IPS DF 4.7 (cell line): Measurements from ENCODE around the gene NOS1AP.
"Not testable (repeated sequence)": the region's sequence is repeated elsewhere in the genome, so short reads cannot be mapped to it uniquely, and the experiment has no call there.

ENCODE experiments used
- DNase-seq: peaks from one replicate; pipeline ENCODE4 v3.0.0-alpha.2; 2013; ENCODE audit warnings: low spot score; ENCODE audit errors: extremely low read depth

The NOS1AP gene

GRCh38 chr1:162166917-162167615 is 97.6 kb downstream of the NOS1AP start:
- DNase-seq, result no peak

DNA sequence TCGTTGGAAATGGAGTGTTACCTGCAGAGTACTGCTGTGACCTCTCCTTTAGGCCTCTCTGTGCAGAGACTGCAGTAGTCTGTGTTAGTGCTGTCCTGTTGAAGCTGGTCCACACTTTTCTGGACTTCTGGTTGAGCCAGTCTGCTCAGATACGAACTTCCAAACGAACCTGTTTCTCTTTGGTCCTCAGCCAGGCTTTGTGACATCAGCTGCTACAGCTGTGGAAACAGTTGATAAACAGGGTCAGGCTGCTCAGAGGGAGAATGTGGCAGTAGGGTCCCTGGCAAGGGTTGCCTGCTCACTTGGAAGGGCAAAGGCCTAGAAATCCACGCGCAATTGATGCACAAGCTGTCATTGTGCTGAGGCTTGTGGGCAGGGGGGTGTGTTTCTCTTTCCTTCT is 98.8 kb downstream of the NOS1AP start:
- DNase-seq, result no peak

- no peak for DNase-seq
These were observed 99.7 kb downstream of the NOS1AP start for GRCh38 chr1:162169031-162169790.

DNA sequence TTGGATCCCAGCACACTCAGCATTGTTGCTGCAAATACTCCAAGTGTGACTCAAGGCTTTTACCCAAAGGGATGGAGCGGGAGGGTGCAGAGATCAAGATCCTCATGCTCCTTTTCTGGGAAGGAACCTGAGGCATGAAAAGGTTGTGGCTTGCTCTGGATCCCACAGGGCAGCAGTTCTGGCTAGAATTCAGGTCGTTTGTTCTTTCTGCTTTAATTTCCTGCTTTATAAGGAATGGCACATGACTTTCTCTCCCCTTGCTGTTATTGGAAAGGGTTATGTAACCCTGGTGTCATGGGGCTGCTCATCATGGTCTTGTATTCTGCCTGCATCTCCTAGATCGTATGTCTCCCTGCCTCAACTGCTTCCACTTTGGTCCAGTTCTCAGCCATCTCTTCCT is 101.6 kb downstream of the NOS1AP start:
- DNase-seq, result no peak

DNA sequence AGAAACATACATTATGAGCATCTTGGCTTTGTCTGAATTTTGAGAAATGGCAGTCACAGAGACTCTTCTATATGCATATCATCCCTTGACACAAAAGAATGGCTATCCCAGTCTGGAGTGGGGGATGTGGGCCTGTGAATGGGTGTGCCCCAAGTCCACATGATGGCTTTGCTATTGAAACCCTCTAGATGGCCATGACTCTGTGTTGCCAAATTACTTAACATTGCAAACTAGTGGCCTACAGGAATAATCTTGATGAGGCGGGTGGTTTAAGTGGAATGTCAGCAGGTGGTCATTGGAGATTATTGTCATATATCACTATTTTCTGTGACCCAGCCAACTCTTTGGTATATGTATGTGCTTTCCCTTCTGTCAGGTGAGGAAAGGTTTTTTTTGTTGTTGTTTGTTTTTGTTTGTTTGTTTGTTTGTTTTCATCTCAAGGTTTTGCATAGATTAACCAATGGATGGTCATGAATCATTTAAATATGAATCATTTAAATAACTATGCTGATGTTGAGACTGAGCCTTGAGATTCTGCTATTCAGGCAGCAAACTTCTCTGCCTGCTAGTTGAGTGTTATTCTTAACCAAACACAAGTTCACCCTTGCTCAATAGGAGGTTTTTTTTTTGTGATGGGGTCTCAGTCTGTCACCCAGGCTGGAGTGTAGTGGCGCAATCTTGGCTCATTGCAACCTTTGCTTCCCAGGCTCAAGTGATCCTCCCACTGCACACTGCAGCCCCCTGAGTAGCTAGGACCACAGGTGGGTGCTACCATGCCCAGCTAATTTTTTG is 103.0 kb downstream of the NOS1AP start:
- DNase-seq, result no peak

DNA sequence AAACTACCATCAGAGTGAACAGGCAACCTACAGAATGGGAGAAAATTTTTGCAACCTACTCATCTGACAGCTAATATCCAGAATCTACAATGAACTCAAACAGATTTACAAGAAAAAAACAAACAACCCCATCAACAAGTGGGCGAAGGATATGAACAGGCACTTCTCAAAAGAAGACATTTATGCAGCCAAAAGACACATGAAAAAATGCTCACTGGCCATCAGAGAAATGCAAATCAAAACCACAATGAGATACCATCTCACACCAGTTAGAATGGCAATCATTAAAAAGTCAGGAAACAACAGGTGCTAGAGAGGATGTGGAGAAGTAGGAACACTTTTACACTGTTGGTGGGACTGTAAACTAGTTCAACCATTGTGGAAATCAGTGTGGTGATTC is 104.1 kb downstream of the NOS1AP start:
- DNase-seq, result not testable (repeated sequence)

GRCh38 chr1:162174027-162174426 is 104.5 kb downstream of the NOS1AP start:
- DNase-seq, result not testable (repeated sequence)

DNA sequence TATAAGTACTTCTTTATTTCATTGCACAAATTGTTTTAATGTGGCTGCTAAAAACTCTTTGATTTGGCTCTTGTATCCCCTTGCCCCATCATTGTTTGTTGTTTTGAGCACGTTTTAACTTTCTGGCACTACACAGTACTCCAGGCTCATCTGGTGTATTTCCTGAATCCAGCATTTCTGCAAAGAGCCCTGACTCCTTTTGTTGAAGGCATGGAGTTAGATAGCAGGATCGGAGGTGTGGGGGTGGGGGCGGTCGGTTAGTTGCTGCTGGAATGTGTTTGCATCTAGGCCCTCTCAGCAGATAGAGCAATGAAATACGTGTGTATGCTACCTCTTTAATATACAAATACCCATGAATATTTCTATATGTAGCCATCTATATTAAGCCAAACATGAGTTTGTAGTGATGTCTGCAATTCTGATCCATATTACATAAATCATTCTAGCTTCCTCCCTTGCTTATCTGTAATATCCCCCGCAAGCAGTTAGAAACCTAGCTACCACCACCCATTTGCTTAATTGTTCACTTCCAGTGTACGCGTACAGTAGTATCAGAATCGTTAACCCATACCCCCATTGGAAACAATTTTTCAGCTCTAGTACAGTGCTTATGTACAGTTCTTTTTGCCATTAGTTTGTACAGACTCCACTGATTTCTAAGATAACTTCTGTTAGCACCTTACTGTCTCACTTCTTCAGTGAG is 106.0 kb downstream of the NOS1AP start:
- DNase-seq, result no peak

DNA sequence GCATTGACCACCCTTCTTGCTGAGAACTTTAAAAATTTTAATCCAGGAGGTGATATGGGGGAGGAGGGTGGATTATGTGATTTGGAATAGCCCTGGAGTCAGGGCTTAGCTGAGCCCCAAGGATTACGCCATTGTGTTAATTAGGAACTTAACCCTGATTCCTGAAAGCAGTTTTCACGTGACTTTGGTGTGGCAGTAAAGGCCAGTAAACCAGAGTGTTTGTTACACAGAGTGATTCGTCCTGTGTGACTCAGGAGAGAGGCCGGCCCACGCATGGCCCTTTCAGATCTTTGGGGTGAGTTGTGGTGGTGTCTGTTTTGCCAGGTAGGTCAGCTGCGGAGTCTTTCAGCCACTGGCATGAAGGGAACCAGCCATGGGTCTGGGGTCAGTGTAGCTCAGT is 107.6 kb downstream of the NOS1AP start:
- no peak for DNase-seq

GRCh38 chr1:162178432-162178831 is 108.9 kb downstream of the NOS1AP start:
- no peak for DNase-seq

DNA sequence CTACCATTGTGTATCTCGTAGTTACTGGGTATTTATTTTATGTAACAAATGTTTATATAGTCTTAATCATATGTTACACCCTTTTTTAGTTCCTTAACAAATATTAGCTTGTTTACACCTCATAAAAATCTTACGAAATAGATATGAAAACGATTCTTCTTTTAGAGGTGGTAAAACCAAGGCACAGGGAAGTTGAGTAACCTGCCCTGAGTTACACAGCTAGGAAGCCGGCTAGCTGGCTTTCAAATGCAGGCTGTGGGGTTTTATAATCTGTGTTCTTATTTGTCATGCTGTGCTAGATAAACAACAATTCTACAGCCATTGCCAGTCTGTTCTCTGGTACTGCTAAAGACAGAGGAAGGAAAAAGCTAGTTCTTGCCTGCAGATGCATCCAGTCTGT is 109.6 kb downstream of the NOS1AP start:
- DNase-seq, result no peak

- DNase-seq, result no peak
These were observed 111.3 kb downstream of the NOS1AP start for GRCh38 chr1:162180813-162181212.

DNA sequence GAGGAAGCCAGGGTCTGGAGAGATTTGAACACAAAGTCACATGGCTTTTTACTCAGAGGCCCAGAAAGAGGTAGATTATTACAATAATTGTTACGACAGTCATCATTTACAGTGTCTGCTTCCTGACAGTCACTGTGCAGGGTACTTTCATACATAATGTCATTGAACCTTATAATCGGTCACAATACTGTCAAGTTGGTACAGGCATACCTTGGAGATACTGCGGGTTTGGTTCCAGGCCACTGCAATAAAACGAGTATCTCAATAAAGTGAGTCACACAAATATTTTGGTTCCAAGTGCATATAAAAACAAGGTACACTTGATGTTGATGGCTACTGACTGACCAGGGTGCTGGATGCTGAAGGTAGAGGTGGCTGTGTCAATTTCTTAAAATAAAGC is 112.6 kb downstream of the NOS1AP start:
- no peak for DNase-seq

DNA sequence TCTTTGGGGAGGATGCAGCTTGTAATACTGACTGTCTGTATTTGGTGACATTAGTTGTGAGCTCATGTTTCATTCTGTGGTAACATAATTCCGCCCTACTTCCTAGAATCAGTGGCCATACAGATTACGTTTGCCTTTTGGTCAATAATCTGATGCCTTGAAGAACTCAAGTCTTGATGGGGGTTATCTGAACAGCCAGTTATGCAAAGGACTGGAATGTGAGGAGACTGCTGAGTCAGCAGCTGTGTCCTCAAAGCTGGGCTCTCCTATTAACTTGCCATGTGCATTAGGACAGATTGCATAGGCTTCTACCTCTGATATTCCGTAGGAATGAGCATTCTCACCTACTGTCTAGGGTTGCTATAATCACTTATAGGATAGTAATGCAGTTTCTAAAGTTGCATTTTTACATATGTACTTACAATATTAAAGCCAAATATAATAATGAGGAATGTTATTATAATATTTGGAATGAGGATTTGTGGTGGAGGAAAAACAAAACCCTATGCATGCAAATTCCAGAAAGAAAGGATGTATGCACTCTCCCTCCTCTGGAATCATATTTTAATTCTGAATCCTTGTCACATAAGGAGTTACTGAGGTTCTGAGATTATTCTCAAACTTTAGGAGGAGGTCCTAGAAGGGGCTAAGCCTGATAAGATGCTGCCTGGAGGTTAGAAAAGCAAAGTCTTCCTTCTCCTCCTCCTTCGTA is 116.0 kb downstream of the NOS1AP start:
- no peak for DNase-seq

GRCh38 chr1:162186026-162186374 is 116.5 kb downstream of the NOS1AP start:
- DNase-seq, result no peak

DNA sequence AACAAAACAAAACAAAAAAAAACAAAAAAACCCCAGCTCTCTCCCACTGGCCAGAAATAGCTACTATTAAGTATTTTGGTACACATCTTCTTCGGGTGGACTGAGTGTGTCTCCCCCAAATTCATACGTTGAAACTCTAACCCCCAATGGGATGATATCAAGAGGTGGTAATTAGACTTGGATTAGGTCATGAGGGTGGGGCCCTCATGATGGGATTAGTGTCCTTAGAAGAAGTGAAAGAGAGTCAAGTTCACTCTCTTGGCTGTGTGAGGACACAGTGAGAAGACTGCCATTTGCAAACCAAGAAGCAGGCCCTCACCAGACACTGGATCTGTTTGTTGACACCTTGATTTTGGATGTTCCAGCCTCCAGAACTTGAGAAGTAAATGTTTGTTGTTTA is 116.9 kb downstream of the NOS1AP start:
- no peak for DNase-seq

GRCh38 chr1:162187687-162188276 is 118.3 kb downstream of the NOS1AP start:
- DNase-seq, result no peak

- no peak for DNase-seq
These were observed 119.9 kb downstream of the NOS1AP start for GRCh38 chr1:162189345-162189744.

- DNase-seq, result no peak
These were observed 122.2 kb downstream of the NOS1AP start for GRCh38 chr1:162191396-162192305.

GRCh38 chr1:162192306-162192678 is 122.8 kb downstream of the NOS1AP start:
- DNase-seq, result no peak
